Calu3 (cell line): ENCODE measurements around the gene SEPTIN11. TPM values are rescaled to one million over a fixed set of nuclear protein-coding genes. Genes with fewer than 3 reads are reported as not detected.

Experiments used
- BruUV-seq: library from RNA; stranded (reverse); fragments of 400-500 nt; replicated peaks from 2 replicates; lab custom pipeline; 2021; lab: Mats Ljungman, UMichigan
- CTCF ChIA-PET: fragments of 300-600 bp; sonication (Branson Sonifier 250); formaldehyde crosslinking; loops from one replicate; lab custom pipeline; 2022; ENCODE audit warnings: antibody characterized with exemption; lab: Charles Lee
- DNase-seq: peaks from one replicate; pipeline ENCODE4 v3.0.0; 2022
- H3K27ac Mint-ChIP-seq: one replicate; pipeline ENCODE4 v1.8.0; 2022; ENCODE audit warnings: mixed read lengths; ENCODE audit not compliant: unreplicated experiment
- H3K27me3 Mint-ChIP-seq: one replicate; pipeline ENCODE4 v1.8.0; 2022; ENCODE audit warnings: mixed read lengths; ENCODE audit not compliant: unreplicated experiment
- H3K36me3 Mint-ChIP-seq: one replicate; pipeline ENCODE4 v1.8.0; 2022; ENCODE audit warnings: mild to moderate bottlenecking, moderate library complexity, mixed read lengths; ENCODE audit not compliant: insufficient read depth, unreplicated experiment
- H3K4me1 Mint-ChIP-seq: one replicate; pipeline ENCODE4 v1.8.0; 2022; ENCODE audit warnings: mild to moderate bottlenecking, low read depth, mixed read lengths; ENCODE audit not compliant: unreplicated experiment
- H3K4me3 Mint-ChIP-seq: one replicate; pipeline ENCODE4 v1.8.0; 2022; ENCODE audit warnings: mild to moderate bottlenecking, low read depth, moderate library complexity, mixed read lengths; ENCODE audit not compliant: unreplicated experiment
- H3K9me3 Mint-ChIP-seq: one replicate; pipeline ENCODE4 v1.8.0; 2022; ENCODE audit warnings: low read depth, mixed read lengths; ENCODE audit not compliant: unreplicated experiment
- intact Hi-C: fragments of 100-400 bp; cut with micrococcal nuclease; formaldehyde crosslinking; loops from one replicate; pipeline ENCODE4 v1.10.0; 2022; ENCODE audit not compliant: unreplicated experiment
- total RNA-seq: library from RNA; stranded (reverse); gene quantifications from 2 replicates; pipeline ENCODE4 v1.2.3, GENCODE V29; 2022
- TF ChIP-seq, protein P1 (sequence below): fragments of 200-600 bp; IDR thresholded peaks from one replicate; pipeline ENCODE4 v1.8.0; 2022; ENCODE audit warnings: antibody characterized with exemption; ENCODE audit not compliant: unreplicated experiment

The SEPTIN11 gene
- total RNA-seq, 1 experiment from 2014 or later, result 56.2 TPM

DNA sequence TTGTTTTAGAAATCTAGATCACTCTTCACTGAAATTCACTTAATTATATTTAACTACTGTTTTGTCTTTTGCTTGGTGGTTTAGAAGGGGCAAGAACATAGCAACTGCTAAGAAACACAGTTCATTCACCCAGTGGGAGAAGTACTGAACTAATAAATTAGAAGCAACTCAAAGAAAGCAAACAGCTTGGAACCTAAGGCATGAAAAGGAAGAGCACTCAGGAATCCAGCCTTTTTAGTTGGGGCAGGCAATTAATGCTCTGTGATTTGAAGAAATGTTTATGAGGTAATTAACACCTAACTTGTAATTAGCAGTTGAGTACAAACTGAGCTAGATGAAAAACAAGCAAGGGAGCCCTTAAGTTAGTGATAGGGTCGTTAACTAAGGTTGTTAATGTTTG lies 22.8 kb downstream of the SEPTIN11 start:
- no TSS peak for BruUV-seq
- TF ChIP-seq, protein P1, sequence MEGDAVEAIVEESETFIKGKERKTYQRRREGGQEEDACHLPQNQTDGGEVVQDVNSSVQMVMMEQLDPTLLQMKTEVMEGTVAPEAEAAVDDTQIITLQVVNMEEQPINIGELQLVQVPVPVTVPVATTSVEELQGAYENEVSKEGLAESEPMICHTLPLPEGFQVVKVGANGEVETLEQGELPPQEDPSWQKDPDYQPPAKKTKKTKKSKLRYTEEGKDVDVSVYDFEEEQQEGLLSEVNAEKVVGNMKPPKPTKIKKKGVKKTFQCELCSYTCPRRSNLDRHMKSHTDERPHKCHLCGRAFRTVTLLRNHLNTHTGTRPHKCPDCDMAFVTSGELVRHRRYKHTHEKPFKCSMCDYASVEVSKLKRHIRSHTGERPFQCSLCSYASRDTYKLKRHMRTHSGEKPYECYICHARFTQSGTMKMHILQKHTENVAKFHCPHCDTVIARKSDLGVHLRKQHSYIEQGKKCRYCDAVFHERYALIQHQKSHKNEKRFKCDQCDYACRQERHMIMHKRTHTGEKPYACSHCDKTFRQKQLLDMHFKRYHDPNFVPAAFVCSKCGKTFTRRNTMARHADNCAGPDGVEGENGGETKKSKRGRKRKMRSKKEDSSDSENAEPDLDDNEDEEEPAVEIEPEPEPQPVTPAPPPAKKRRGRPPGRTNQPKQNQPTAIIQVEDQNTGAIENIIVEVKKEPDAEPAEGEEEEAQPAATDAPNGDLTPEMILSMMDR, result no peak
- H3K4me1 Mint-ChIP-seq, result no peaks in the 10 kb centered on the region
- DNase-seq, result no peak
- no peaks in the 10 kb centered on the region for H3K36me3 Mint-ChIP-seq
- H3K4me3 Mint-ChIP-seq, result no peak overlapping the region
- intact Hi-C loops, result no loop called here
- no peaks in the 10 kb centered on the region for H3K9me3 Mint-ChIP-seq
- CTCF ChIA-PET, result no interaction called here
- H3K27me3 Mint-ChIP-seq, result no peaks in the 10 kb centered on the region
- no peak overlapping the region for H3K27ac Mint-ChIP-seq

DNA sequence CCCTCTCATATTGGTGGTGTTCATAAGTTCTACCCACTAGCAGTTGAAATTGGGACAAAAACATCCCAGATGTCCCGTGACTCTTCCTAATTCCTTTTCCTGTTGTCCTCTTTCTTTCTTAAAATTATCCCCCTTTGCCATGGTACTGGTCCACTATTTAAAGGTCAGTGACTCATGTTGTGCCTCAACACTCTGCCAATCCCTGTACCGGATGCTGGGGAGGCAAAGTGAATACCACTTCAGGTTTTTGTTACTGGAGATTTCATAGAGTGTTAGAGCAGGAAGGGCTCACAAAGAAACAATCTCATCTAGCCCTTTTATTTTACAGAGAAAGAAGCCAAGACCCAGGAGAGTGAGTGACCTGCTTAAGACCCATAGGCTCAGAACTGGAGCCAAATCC lies 24.6 kb downstream of the SEPTIN11 start:
- no TSS peak for BruUV-seq
- DNase-seq, result no peak
- intact Hi-C loops, result no loop called here

DNA sequence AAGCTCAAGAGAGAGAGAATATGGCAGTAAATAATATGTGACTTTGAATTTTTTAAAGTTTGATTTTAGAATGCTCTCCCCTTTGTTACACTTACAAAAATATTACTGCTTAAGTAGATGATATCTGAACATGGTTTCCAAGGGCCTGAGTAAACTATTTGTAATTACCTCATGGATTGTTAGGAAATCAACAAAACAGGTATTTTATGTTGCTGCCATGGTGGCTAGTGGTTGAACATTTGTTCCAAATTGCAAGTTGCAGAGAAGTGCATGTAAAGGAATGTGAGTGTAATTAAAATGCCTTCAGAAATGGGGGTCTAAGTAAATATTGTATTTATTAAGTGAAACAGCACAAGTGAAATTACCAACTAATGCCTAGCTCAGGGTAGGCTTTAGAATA lies 27.6 kb downstream of the SEPTIN11 start:
- H3K27me3 Mint-ChIP-seq, result no peaks in the 10 kb centered on the region
- TF ChIP-seq, protein P1, result no peak
- H3K4me3 Mint-ChIP-seq, result no peak overlapping the region
- intact Hi-C loops, result no loop called here
- DNase-seq, result no peak
- BruUV-seq, result no TSS peak
- no peak overlapping the region for H3K27ac Mint-ChIP-seq
- no peaks in the 10 kb centered on the region for H3K9me3 Mint-ChIP-seq
- CTCF ChIA-PET, result interaction anchor here (0.7 to 1.3 kb wide), 3 partner anchors 11 to 197 kb away, joined by 3 to 6 read pairs (median 4); no protein-coding TSS in a partner anchor
- H3K4me1 Mint-ChIP-seq, result peaks cover 28% of the 10 kb centered on the region
- peaks cover 4% of the 10 kb centered on the region for H3K36me3 Mint-ChIP-seq

More for the DNA sequence above, 24.6 kb downstream of the SEPTIN11 start:
- peaks cover 4% of the 10 kb centered on the region for H3K36me3 Mint-ChIP-seq
- peaks cover 15% of the 10 kb centered on the region for H3K4me1 Mint-ChIP-seq
- no peak overlapping the region for H3K4me3 Mint-ChIP-seq
- H3K27ac Mint-ChIP-seq, result no peak overlapping the region
- TF ChIP-seq, protein P1, result no peak
- H3K9me3 Mint-ChIP-seq, result no peaks in the 10 kb centered on the region
- H3K27me3 Mint-ChIP-seq, result no peaks in the 10 kb centered on the region
- CTCF ChIA-PET, result no interaction called here

DNA sequence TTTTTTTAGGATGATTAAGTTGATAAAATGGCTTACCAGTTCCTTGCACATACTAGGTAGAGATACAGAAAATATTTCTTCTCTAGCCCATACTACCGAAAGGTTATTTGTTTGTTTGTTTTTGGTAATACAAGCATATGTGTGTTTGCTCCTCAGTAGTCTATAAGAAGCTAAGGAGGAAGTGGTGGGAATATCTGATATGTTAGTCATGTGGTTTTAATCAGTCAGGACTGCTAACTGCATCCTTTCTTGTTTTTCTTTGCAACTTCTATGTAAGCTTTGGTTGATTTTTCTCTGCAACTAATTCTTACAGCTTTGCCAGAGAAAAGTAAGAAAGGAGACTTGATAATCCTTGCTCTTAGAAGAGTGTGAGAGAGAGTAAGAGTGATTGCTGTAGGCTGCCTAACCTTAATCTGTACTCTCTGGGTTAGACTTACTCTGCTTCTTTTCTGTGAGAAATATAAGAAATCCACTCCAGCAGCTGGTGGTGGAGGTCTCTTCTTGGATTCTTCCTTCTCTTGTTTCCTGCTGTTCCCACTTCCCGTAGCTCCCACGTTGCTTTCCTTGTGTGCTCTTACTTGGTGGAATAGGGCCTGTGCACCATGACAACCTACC lies 28.3 kb downstream of the SEPTIN11 start:
- no peaks in the 10 kb centered on the region for H3K9me3 Mint-ChIP-seq
- DNase-seq, result no peak
- peaks cover 36% of the 10 kb centered on the region for H3K4me1 Mint-ChIP-seq
- peaks cover 4% of the 10 kb centered on the region for H3K36me3 Mint-ChIP-seq
- CTCF ChIA-PET, result interaction anchor here (0.5 to 1.3 kb wide), 7 partner anchors 10 to 976 kb away, joined by 3 to 6 read pairs (median 3); no protein-coding TSS in a partner anchor
- H3K4me3 Mint-ChIP-seq, result no peak overlapping the region
- no TSS peak for BruUV-seq
- TF ChIP-seq, protein P1, result no peak
- H3K27ac Mint-ChIP-seq, result no peak overlapping the region
- H3K27me3 Mint-ChIP-seq, result no peaks in the 10 kb centered on the region
- intact Hi-C loops, result no loop called here
